ENCODE results near the gene EPX.

DNA sequence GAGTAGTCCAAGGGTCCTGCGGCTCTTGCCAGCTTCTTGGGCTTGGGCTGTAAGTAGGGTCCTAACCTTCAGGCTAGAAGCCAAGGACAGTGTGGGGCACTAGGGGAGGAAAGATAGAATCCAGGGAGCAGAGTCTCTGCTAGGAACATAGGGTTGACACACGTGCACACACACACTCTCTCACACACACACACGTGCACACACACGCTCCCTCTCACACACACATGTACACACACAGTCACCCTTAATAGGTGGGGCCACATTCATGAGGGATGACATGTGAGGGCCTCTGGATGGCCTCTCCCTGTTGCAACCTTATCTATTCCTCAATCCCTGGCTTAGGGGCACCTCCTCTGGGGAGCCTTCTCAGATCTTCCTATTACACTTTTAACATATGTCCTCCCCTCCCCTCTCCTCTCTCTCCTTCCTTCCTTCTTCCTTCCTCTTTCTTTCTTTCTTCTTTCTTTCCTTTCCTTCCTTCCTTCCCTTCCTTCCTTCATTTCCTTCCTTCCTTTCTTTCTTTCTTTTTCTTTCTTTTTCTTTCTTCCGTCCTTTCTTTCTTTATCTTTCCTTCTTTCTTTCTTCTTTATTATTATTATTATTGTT is 3.1 kb downstream of the EPX start:
- TF ChIP-seq, protein P1, sequence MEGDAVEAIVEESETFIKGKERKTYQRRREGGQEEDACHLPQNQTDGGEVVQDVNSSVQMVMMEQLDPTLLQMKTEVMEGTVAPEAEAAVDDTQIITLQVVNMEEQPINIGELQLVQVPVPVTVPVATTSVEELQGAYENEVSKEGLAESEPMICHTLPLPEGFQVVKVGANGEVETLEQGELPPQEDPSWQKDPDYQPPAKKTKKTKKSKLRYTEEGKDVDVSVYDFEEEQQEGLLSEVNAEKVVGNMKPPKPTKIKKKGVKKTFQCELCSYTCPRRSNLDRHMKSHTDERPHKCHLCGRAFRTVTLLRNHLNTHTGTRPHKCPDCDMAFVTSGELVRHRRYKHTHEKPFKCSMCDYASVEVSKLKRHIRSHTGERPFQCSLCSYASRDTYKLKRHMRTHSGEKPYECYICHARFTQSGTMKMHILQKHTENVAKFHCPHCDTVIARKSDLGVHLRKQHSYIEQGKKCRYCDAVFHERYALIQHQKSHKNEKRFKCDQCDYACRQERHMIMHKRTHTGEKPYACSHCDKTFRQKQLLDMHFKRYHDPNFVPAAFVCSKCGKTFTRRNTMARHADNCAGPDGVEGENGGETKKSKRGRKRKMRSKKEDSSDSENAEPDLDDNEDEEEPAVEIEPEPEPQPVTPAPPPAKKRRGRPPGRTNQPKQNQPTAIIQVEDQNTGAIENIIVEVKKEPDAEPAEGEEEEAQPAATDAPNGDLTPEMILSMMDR (conservative IDR thresholded peaks at IDR 0.05; ENCODE audit: low read depth, low read length) = no peak
- TF ChIP-seq EZH2 (IDR thresholded peaks at IDR 0.05; ENCODE audit: borderline replicate concordance, low read depth, low read length, poor library complexity, severe bottlenecking) = no peak

Measured in A673 (cell line).